Mammary epithelial cell (primary cell): ENCODE measurements around the gene PCBP3.

ENCODE experiments used
- CTCF ChIP-seq, 2 donors: IDR thresholded peaks in 1 of 2; conservative IDR thresholded peaks in 1 of 2; 2 replicates each; pipeline ENCODE4 v1.5.1; 2011 to 2012; ENCODE audit warnings: inconsistent platforms in 2 of 2, low read length in 2 of 2, mild to moderate bottlenecking in 2 of 2, control low read depth in 1 of 2, low read depth in 1 of 2; ENCODE audit not compliant: insufficient read depth in 1 of 2; ENCODE audit errors: extremely low read depth in 1 of 2
- EZH2 ChIP-seq: IDR thresholded peaks from 2 replicates; pipeline ENCODE4 v1.6.1; 2012; ENCODE audit warnings: low read length, inconsistent platforms, borderline replicate concordance

GRCh38 chr21:45651921-45652320, 8.4 kb downstream of the PCBP3 start:
- TF ChIP-seq CTCF (conservative IDR thresholded peaks at IDR 0.05 in 1 of 2, IDR thresholded peaks at IDR 0.05 in 1 of 2; ENCODE audit: extremely low read depth in 1 of 2, insufficient read depth in 1 of 2, low read depth in 1 of 2, low read length in 2 of 2) (no peak), EZH2 (no peak)
